Choroid plexus epithelial cell (primary cell): Measurements from ENCODE around the gene CHN2.

Experiments
- DNase-seq: peaks from one replicate; pipeline ENCODE4 v3.0.0-alpha.2; 2010; ENCODE audit warnings: low read depth
- H3K4me3 ChIP-seq: 2 replicates; pipeline ENCODE4 v1.5.1; 2011; ENCODE audit warnings: low read depth, mild to moderate bottlenecking, control low read depth, low read length, moderate library complexity
- CTCF ChIP-seq: conservative IDR thresholded peaks from 2 replicates; pipeline ENCODE4 v1.5.1; 2011; ENCODE audit warnings: low read depth, mild to moderate bottlenecking, control low read depth, inconsistent platforms, low read length, moderate library complexity

Gene CHN2

GRCh38 chr7:29274146-29275017 lies 79.8 kb downstream of the CHN2 start:
- H3K4me3 ChIP-seq = no peak overlapping the region
- TF ChIP-seq CTCF = no peak
- peak; percentile 78 for DNase-seq

GRCh38 chr7:29275018-29275318 lies 80.4 kb downstream of the CHN2 start:
- TF ChIP-seq CTCF = no peak
- H3K4me3 ChIP-seq = no peak overlapping the region
- no peak for DNase-seq

GRCh38 chr7:29275493-29275892 lies 80.9 kb downstream of the CHN2 start:
- no peak for TF ChIP-seq CTCF
- H3K4me3 ChIP-seq = no peak overlapping the region
- no peak for DNase-seq

GRCh38 chr7:29276199-29276598 lies 81.6 kb downstream of the CHN2 start:
- TF ChIP-seq CTCF = no peak
- DNase-seq = no peak
- no peak overlapping the region for H3K4me3 ChIP-seq

- no peak overlapping the region for H3K4me3 ChIP-seq
- TF ChIP-seq CTCF = no peak
- DNase-seq = no peak
Measured at GRCh38 chr7:29276806-29277205, 82.2 kb downstream of the CHN2 start.

- no peak for DNase-seq
- H3K4me3 ChIP-seq = no peak overlapping the region
- TF ChIP-seq CTCF = no peak
Measured at GRCh38 chr7:29277436-29278215, 83.1 kb downstream of the CHN2 start.
